LNCaP clone FGC (cell line): Measurements from ENCODE around the gene SUN1.
"Not testable (repeated sequence)": the region's sequence is repeated elsewhere in the genome, so short reads cannot be mapped to it uniquely, and the experiment has no call there.

Experiments used
- DNase-seq: peaks from one replicate; pipeline ENCODE4 v3.0.0-alpha.2; 2011; ENCODE audit warnings: low read depth
- H3K4me3 ChIP-seq: 2 replicates; pipeline ENCODE4 v1.5.1; 2011; ENCODE audit warnings: mild to moderate bottlenecking, low read depth, low read length, control low read depth
- TF ChIP-seq, protein P1 (sequence below): IDR thresholded peaks from 2 replicates; pipeline ENCODE4 v1.5.1; 2012; ENCODE audit warnings: mild to moderate bottlenecking; ENCODE audit not compliant: control insufficient read depth, insufficient read depth; ENCODE audit errors: extremely low read depth

SUN1 gene

DNA sequence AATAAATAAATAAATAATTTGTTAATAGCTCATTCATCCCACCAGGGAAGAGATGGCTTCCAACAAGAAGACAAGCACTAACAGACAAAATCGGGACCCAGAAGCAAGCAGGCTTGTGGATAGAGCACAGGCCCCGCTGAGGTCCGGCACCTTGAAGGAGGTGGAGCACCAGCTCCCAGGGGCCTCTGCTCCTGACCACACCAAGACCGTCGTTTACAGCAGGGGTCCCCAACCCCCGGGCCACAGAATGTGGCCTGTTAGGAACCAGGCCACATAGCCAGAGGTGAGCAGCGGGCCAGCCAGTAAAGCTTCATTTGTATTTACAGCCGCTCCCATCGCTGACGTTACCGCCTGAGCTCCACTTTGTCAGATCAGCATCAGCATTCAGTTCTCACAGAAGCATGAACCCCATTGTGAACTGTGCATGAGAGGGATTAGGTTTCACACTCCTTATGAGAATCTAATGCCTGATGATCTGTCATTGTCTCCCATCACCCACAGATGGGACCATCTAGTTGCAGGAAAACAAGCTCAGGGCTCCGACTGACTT lies 33.3 kb upstream of the SUN1 start:
- TF ChIP-seq, protein P1, sequence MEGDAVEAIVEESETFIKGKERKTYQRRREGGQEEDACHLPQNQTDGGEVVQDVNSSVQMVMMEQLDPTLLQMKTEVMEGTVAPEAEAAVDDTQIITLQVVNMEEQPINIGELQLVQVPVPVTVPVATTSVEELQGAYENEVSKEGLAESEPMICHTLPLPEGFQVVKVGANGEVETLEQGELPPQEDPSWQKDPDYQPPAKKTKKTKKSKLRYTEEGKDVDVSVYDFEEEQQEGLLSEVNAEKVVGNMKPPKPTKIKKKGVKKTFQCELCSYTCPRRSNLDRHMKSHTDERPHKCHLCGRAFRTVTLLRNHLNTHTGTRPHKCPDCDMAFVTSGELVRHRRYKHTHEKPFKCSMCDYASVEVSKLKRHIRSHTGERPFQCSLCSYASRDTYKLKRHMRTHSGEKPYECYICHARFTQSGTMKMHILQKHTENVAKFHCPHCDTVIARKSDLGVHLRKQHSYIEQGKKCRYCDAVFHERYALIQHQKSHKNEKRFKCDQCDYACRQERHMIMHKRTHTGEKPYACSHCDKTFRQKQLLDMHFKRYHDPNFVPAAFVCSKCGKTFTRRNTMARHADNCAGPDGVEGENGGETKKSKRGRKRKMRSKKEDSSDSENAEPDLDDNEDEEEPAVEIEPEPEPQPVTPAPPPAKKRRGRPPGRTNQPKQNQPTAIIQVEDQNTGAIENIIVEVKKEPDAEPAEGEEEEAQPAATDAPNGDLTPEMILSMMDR = no peak
- DNase-seq = no peak
- no peak overlapping the region for H3K4me3 ChIP-seq

- H3K4me3 ChIP-seq = no peak overlapping the region
- TF ChIP-seq, protein P1 = no peak
- no peak for DNase-seq
Measured at GRCh38 chr7:800692-801091, 31.6 kb upstream of the SUN1 start.

GRCh38 chr7:801351-801750 lies 30.9 kb upstream of the SUN1 start:
- H3K4me3 ChIP-seq, DNase-seq: not testable (repeated sequence)

DNA sequence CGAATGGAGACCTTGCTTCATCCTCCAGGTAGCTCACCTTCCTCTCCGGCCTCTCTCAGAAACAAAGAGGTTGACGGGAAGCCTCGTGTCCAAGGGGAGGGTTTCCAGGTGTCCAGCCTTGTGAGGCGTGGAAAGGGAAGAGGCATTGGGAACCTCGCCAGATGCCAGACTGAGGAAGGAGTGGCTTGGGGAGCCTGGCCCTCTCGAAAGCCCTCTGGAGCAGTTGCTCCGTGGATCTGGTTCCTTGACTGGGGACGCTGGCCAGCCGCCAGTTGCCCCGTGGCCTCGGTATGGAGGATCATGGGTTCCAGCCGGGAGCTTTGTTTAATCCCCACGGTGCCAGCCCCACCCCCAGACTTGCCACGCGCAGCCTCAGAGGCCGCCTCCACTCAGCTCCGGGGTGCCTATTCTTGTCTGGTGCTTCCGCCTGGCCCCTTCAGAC lies 30.3 kb upstream of the SUN1 start:
- H3K4me3 ChIP-seq = no peak overlapping the region
- TF ChIP-seq, protein P1 = no peak
- DNase-seq = no peak

DNA sequence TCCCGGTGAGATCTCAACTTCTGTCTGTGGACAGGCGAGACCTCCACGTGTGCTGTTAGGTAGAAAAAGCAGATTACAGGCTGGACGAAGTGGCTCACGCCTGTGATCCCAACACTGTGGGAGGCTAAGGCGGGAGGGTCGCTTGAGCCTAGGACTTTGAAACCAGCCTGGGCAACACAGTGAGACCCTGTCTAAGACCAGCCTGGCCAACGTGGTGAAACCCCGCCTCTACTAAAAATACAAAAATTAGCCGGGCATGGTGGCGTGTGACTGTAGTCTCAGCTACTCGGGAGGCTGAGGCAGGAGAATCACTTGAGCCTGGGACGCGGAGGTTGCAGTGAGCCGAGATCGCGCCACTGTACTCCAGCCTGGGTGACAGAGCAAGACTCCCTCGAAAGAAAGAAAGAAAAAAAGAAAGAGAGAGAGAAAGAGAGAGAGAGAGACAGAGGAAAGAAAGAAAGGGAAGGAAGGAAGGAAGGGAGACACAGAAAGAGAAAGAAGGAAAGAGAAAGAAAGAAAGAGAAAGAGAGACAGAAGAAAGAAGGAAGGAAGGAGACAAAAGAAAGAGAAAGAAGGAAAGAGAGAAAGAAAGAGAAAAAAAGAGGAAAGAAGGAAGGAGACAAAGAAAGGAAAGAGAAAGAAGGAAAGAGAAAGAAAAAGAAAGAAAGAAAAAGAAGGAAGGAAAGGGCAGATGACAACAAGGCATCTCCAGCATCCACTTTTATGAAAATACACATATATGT lies 29.6 kb upstream of the SUN1 start:
- TF ChIP-seq, protein P1 = no peak

DNA sequence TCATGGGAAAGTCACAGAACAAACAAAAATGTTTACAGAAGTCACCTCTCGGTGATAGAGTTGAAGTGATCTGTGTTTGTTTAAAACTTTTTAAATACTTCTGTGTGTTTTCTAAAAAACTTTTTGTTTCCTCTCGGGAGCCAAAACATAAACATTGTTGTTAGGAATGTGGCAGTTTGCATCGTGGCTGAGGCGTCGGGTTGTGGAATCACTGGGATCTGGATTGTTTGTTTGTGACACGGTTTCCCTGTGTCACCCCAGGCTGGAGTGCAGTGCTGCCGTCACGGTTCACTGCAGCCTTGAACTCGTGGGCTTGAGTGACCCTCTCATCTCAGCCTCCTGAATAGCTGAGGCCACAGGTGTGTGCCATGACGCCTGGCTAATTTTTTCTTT lies 29.0 kb upstream of the SUN1 start:
- no peak for DNase-seq
- TF ChIP-seq, protein P1 = no peak
- H3K4me3 ChIP-seq = no peak overlapping the region

More for the DNA sequence above, 29.6 kb upstream of the SUN1 start:
- H3K4me3 ChIP-seq = no peak overlapping the region
- no peak for DNase-seq

DNA sequence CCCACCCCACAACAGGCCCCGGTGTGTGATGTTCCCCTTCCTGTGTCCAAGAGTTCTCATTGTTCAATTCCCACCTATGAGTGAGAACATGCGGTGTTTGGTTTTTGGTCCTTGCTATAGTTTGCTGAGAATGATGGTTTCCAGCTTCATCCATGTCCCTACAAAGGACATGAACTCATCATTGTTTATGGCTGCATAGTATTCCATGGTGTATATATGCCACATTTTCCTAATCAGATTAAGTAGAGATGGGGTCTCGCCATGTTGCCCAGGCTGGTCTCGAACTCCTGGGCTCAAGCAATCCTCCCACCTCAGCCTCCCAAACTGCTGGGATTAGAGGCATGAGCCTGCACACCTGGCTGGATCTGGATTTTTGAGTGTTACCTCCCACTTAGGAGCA lies 28.5 kb upstream of the SUN1 start:
- H3K4me3 ChIP-seq, DNase-seq: not testable (repeated sequence)

- DNase-seq = no peak
- TF ChIP-seq, protein P1 = no peak
Measured at GRCh38 chr7:805261-805660, 27.0 kb upstream of the SUN1 start.

More at GRCh38 chr7:805261-805660, 27.0 kb upstream of the SUN1 start:
- H3K4me3 ChIP-seq = no peak overlapping the region
